ENCODE data around the gene DENND1B.
A peak's percentile ranks its signal among the peaks of the same experiment; 100 is the strongest.
"Not testable (repeated sequence)": the region's sequence is repeated elsewhere in the genome, so short reads cannot be mapped to it uniquely, and the experiment has no call there.

The DENND1B gene

GRCh38 chr1:197782722-197783360 is 7.6 kb upstream of the DENND1B start:
- no peak for DNase-seq

DNA sequence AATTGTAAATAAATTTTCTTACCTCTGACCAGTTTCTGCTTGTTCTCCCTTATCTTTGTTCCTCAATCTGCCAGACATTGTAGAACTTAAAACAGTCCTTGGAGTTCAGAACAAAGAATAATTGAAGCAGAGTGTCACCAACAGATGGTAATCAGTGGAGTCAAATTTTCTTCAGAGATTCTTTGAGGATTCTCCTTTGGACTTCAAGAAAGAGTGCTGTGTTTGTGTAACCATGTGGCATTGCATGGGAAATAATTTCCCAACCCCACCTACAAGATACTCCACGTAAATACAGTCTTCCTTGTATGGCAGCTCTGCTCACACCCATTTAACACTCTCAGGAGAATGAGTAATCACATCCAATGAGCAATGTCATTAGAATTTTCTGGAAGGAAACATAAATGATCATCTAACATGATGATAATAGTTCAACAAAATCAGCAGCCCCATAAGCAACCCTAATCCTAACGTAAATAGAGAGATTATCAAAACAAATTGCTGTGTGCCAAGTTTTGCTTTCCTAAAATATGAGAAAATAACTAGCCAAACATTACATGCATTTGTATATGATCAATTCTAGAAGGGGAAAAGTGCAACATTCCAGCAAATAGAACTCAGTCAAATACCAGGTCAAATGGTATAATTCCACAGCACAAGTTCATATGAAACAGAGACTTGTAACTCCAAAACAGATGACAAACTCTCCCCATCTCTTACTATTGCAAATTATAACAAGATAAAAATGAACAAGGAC is 6.9 kb upstream of the DENND1B start:
- DNase-seq, result no peak

DNA sequence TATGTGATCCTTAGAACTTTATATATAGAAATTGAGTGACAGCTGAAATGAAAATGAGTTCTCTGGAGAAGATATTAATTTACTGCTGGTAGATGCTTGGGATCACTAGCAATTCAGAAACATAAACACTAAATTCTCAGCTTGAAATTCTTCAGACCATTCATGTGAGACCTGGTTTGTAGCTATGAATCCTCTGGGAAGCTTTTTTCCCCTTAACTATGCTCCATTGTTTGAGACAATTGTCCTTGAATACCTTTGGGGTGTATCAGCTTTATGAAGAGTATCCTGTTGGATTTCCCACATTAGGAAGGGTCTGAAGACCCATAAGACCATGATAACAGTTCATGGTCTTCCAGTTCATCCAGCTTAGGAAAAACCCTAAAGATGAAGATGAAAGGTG is 4.6 kb upstream of the DENND1B start:
- no peak for DNase-seq

DNA sequence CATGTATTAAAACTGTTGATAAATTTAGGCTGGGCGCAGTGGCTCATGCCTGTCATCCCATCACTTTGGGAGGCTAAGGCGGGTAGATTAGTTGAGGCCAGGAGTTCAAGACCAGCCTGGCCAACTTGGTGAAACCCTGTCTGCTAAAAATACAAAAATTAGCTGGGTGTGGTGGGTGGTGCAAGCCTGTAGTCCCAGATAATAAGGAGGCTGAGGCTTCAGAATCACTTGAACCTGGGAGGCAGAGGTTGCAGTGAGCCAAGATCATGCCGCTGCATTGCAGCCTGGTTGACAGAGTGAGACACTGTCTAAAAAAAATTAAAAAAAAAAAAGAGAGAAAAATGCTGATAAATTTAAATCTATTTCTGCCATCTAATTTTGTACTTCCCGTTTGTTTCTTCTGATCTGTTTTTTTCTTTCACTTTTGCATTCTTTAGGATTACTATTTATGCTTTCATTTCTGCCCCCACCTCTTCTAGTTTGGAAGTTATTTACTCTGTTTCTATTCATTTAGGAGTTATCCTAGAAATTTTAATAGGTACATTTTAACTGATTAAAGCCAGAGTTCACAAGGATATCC is 3.2 kb upstream of the DENND1B start:
- no peak for DNase-seq

DNA sequence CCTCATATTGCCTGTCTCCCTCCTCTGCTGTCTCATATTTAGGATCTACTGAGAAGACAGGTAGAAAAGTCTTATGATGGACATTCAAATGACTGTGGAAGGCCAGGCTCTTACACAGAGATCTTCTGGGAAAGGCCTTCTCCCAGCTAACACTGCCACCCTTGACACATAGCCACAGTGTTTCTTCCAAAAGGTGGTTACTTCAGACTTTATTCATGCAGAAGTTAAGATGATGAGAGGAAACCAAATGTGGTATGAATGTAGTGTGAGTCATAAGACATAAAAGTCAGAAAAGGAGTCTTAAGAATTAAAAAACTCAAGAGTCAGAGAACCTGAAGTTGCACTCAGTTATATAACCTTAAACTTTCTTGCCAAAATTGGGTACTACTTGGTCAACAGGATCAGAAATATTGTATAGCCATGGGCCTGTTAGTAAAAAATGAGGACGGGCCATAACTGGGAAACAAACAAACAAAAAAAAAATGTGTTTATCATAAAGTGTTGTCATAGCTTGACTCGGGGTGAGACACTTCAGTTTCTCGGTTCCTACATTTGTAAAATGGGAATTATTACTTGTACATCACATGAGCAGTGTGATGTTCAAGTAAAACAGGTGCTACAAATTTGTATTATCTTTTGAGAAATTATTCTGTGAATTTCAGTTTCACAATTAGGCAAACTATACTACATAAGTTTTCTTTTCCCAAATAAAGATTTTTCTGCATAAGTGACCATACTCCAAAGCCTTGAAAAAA is 1.2 kb upstream of the DENND1B start:
- no peak for DNase-seq

- peak; percentile 15 to 19 for DNase-seq
These were observed 606 bp downstream of the DENND1B start for GRCh38 chr1:197774466-197775281.

GRCh38 chr1:197773856-197774255 is 1.4 kb downstream of the DENND1B start:
- DNase-seq, result no peak

- no peak for DNase-seq
These were observed 3.2 kb downstream of the DENND1B start for GRCh38 chr1:197771904-197772556.

GRCh38 chr1:197771386-197771785 is 3.9 kb downstream of the DENND1B start:
- no peak for DNase-seq

DNA sequence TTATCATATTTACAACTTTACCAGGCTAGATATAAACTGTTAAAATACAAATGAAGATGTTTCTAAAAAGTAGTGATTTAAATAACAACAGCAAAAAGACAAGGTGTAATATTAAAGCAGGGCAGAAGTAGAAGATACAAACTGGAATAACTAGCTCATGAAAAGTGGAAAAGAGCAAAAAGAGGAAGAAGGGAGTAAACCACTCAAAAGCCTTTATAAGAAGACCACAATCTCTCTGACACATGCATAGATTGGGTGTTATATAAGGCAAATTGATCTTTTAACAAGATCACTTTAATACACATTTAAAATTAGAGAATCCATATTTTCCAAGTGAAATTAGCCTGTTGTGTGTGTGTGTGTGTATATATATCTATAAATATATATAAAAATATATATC is 5.0 kb downstream of the DENND1B start:
- DNase-seq, result no peak

GRCh38 chr1:197769287-197769686 is 6.0 kb downstream of the DENND1B start:
- no peak for DNase-seq

DNA sequence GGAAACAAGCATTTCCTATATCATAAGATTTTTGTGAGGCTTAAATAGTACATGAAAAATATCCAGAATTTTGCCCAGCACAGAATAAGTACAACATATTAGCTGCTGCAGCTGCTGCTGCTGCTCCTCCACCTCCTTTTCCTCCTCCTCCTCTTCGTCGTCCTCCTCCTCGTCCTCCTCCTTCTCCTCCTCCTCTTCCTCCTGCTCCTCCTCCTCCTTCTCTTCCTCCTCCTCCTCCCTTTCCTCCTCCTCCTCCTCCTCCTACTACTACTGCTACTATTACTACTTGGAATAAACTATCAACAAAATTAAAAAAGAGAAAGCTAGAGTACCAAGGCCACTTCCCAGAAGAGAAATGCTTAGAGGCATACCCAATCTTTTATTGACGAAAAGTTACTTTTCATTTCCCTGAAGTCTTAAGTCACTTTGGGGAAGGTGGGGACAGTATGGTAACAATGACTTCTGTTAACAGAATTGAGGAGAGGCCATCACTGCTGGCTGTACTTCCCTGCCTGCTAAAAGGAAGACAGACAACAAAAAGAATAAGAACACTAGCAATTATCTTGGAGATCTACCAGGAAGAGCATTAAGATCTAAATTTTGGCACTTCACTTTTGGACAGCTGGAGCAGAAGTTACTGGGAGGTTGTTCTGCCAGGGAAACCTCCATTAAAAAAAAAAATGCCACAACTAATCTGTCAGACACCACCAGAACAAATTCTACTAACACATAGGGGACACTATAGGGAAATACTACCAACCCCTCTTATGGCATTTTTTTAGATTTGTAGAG is 7.1 kb downstream of the DENND1B start:
- DNase-seq, result no peak

DNA sequence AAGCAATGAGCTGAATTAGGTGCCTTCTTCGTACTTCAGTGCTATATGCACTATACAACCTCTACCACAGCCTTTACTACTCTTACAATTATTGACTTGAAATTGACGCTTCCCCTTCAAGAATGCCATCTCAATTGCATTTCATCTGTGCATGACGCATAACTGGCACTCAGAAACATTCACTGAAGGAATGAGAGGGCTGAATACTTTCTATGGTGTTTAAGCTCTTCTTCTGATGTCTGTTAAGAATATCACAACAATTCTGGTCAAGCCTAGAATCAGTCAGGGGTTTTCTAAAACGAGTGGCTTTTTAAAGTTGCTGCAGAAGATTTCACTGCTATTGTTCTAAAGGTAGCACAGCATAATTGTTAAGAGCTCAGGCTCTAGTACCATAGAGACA is 11.5 kb downstream of the DENND1B start:
- DNase-seq, result no peak

- DNase-seq, result no peak
These were observed 12.0 kb downstream of the DENND1B start for GRCh38 chr1:197763307-197763706.

DNA sequence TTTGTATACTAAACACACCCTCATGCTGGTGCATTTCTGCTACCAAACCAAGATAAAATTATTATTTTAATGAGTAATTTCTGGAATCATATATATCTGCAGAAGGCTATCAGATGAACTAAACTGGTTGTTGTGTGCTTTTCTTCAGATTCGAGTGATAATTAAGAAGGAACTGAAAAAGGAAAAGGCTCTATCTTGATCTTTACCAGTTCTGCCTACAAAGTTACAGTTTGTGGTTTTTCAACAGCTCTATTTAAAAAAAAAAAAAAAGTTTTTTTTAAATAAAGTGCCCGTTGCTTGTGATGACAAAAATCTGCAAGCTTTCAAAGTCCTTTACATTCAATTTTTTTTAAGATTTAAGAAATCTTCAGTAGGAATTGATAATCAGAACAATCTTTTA is 13.6 kb downstream of the DENND1B start:
- no peak for DNase-seq

GRCh38 chr1:197755553-197755952 is 19.7 kb downstream of the DENND1B start:
- not testable (repeated sequence) for DNase-seq

- not testable (repeated sequence) for DNase-seq
These were observed 22.6 kb downstream of the DENND1B start for GRCh38 chr1:197752652-197753164.

DNA sequence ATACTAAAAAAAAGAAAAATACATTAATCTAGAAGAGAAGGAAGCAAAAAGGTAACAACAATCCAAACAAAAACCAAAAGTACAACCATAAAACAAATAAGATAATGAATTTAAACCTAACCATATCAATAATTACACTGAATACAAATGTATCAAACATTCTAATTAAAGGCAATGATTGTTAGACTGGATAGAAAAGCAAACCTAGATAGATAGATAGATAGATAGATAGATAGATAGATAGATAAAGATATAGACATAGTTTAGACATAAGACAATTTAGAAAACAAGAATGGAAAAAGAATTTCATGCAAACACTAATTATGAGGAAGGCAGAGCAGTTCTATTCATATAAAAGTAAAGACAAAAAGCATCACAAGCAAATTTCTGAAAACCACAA is 24.9 kb downstream of the DENND1B start:
- no peak for DNase-seq

GRCh38 chr1:197745911-197746310 is 29.4 kb downstream of the DENND1B start:
- DNase-seq, result no peak

DNA sequence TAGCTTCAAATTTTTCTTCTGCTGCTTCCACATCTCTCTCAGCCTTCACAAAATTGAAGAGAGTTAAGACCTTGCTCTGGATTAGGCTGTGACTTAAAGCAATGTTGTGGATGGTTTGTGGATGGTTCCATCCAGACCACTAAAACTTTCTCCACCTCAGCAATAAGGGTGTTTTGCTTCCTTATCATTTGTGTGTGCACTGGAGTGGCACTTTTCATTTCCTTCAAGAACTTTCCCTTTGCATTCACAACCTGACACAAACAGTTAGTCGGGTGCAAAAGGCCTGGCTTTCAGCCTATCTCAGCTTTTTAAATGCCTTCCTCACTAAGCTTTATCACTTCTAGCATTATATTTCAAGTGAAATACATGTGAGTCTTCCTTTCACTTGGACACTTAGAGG is 30.3 kb downstream of the DENND1B start:
- no peak for DNase-seq

DNA sequence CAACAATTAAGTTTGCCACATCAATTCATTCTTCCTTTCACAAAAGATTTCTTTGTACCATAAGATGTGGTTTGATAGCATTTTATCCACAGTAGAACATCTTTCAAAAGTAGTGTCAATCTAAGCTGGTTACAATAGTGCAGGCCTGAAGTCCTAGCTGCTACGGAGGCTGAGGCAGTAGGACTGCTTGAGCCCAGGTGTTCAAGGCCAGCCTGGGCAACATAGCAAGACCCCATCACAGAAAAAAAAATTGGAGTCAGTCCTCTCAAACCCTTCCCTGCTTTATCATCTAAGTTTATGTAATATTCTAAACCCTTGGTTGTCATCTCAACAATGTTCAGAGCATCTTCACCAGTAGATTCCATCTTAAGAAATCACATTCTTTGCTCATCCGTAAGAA is 31.7 kb downstream of the DENND1B start:
- DNase-seq, result no peak
